ENCODE measurements around the gene RAPH1.
A peak's percentile ranks its signal among the peaks of the same experiment; 100 is the strongest.

The RAPH1 gene

GRCh38 chr2:203535078-203535783, at the start of gene RAPH1:
Gene RAPH1, minus strand, starts transcription at chr2:203535301. Its CDS starts 39,948 bp downstream, at chr2:203495353.
- Histone ChIP-seq H3K9ac (ENCODE audit: low read length) (peak within 1 kb of the TSS; percentile 87), H3K36me3 (ENCODE audit: control insufficient read depth, insufficient read depth, low read length) (no peaks in the 10 kb centered on the region), H3K27me3 (ENCODE audit: control insufficient read depth, insufficient read depth, low read length) (peaks cover 3% of the 10 kb centered on the region; the same call in 1 of the 2 replicates), H3K9me3 (ENCODE audit: control insufficient read depth, insufficient read depth, low read depth, low read length) (peaks cover 3% of the 10 kb centered on the region; the same call in 1 of the 2 replicates), H3K27ac (ENCODE audit: low read depth, low read length) (peak within 1 kb of the TSS; percentile 71; the same call in 1 of the 2 replicates), H3K4me1 (ENCODE audit: control insufficient read depth, insufficient read depth, low read length) (peaks cover 18% of the 10 kb centered on the region), H3K4me3 (ENCODE audit: low read depth, low read length) (peak within 1 kb of the TSS; percentile 95)

DNA sequence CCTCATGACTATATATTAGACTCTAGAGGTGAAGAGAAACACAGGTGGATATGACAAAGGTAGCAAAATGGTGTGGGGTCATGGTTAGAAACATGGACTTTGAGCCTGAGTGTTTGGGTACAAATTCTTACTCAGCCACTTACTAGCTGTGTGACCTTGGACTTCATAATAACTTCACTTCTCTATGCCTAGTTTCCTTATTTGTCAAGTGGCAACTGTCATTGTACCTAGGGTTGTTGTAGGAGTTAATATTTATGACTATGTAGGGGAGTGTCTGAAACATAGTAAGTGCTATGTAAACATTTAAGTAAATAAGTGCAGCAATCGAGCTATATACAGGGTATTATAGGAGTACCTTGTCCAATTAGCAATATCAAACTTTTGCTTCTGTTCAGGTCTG, 49.7 kb upstream of the RAPH1 start:
- Histone ChIP-seq H3K4me1 (ENCODE audit: control insufficient read depth, insufficient read depth, low read length) (peaks cover 21% of the 10 kb centered on the region), H3K36me3 (ENCODE audit: control insufficient read depth, insufficient read depth, low read length) (no peaks in the 10 kb centered on the region), H3K27ac (ENCODE audit: low read depth, low read length) (no peak overlapping the region), H3K9me3 (ENCODE audit: control insufficient read depth, insufficient read depth, low read depth, low read length) (no peaks in the 10 kb centered on the region), H3K27me3 (ENCODE audit: control insufficient read depth, insufficient read depth, low read length) (no peaks in the 10 kb centered on the region), H3K9ac (ENCODE audit: low read length) (no peak overlapping the region), H3K4me3 (ENCODE audit: low read depth, low read length) (no peak overlapping the region)

DNA sequence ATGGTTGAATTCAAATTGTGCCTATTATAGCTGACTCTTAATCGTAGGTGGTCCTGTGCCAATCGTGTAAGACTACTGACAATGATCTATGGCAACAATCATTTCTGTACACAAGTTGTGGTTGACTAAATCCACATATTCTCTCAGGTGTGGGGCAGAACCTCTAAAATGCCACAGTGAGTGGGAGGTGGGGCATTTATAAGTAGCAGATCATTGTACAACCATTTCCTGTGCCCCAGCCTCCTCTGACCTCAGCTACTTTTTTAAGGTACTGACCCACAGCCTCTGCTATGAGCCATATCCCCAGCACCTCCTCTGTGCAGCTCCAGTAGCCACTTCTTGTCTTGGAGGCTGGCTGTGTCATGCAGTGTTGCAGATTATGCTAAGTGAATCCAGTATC, 48.6 kb upstream of the RAPH1 start:
- no peak overlapping the region for H3K4me3 ChIP-seq (ENCODE audit: low read depth, low read length)
- no peaks in the 10 kb centered on the region for H3K27me3 ChIP-seq (ENCODE audit: control insufficient read depth, insufficient read depth, low read length)
- H3K27ac ChIP-seq (ENCODE audit: low read depth, low read length), result no peak overlapping the region
- no peaks in the 10 kb centered on the region for H3K36me3 ChIP-seq (ENCODE audit: control insufficient read depth, insufficient read depth, low read length)
- H3K9me3 ChIP-seq (ENCODE audit: control insufficient read depth, insufficient read depth, low read depth, low read length), result no peaks in the 10 kb centered on the region
- no peak overlapping the region for H3K9ac ChIP-seq (ENCODE audit: low read length)
- H3K4me1 ChIP-seq (ENCODE audit: control insufficient read depth, insufficient read depth, low read length), result peaks cover 22% of the 10 kb centered on the region

DNA sequence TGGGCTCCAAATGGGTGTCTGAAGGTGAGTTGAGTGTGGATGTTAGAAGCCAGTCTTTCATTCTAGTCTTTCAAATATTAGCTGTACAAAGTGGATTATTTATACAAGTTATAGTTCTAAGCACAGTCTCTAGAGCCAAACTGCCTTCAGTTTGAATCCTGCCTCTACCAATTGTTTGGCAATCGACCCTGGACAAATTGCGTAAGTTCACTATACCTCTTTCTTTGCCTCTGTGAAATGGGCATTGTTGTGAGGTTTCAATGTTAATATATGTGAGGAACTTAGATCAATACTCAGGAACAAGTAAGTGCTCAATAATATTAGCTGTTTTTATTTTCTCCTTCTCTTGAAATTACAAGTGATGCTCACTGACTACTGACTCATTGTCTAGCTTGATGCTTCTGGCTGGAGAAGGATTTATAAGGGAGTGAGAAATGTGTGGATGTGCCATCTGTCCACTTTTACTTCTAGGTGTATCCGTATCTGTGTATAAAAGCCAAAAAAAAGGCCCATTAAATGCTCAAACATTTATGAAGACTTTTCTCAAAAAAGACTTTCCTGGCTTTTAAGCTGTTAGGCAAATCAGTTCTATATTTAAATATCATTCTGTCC, 48.1 kb upstream of the RAPH1 start:
- Histone ChIP-seq H3K4me1 (ENCODE audit: control insufficient read depth, insufficient read depth, low read length) (peaks cover 22% of the 10 kb centered on the region), H3K9me3 (ENCODE audit: control insufficient read depth, insufficient read depth, low read depth, low read length) (no peaks in the 10 kb centered on the region), H3K9ac (ENCODE audit: low read length) (no peak overlapping the region), H3K4me3 (ENCODE audit: low read depth, low read length) (no peak overlapping the region), H3K36me3 (ENCODE audit: control insufficient read depth, insufficient read depth, low read length) (no peaks in the 10 kb centered on the region), H3K27me3 (ENCODE audit: control insufficient read depth, insufficient read depth, low read length) (no peaks in the 10 kb centered on the region), H3K27ac (ENCODE audit: low read depth, low read length) (no peak overlapping the region)

- H3K9ac ChIP-seq (ENCODE audit: low read length), result no peak overlapping the region
- H3K4me3 ChIP-seq (ENCODE audit: low read depth, low read length), result no peak overlapping the region
- H3K36me3 ChIP-seq (ENCODE audit: control insufficient read depth, insufficient read depth, low read length), result no peaks in the 10 kb centered on the region
- no peak overlapping the region for H3K27ac ChIP-seq (ENCODE audit: low read depth, low read length)
- no peaks in the 10 kb centered on the region for H3K27me3 ChIP-seq (ENCODE audit: control insufficient read depth, insufficient read depth, low read length)
- H3K4me1 ChIP-seq (ENCODE audit: control insufficient read depth, insufficient read depth, low read length), result peaks cover 22% of the 10 kb centered on the region
- H3K9me3 ChIP-seq (ENCODE audit: control insufficient read depth, insufficient read depth, low read depth, low read length), result no peaks in the 10 kb centered on the region
These were observed 47.4 kb upstream of the RAPH1 start for GRCh38 chr2:203582468-203582867.

DNA sequence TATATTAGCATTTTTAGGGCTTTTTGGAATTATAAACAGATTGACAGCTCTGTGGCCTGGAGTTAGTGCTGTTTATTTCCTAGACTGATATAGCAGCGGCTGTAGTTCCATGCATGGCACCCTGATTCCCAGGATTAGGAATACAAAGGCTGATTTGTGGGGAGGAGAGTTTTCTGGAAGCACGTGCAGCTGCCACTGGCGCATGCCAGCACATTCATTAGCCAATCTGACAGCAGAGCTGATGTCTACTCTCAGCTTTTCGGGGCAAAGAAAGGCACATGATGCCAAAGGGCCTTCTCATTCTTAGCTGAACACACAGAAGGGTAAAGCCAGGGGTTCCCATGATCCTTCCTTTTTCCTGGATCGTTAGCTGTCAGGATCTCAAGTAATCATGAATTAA, 45.7 kb upstream of the RAPH1 start:
- Histone ChIP-seq H3K4me1 (ENCODE audit: control insufficient read depth, insufficient read depth, low read length) (peaks cover 10% of the 10 kb centered on the region), H3K9ac (ENCODE audit: low read length) (no peak overlapping the region), H3K36me3 (ENCODE audit: control insufficient read depth, insufficient read depth, low read length) (no peaks in the 10 kb centered on the region), H3K27ac (ENCODE audit: low read depth, low read length) (no peak overlapping the region), H3K4me3 (ENCODE audit: low read depth, low read length) (no peak overlapping the region), H3K9me3 (ENCODE audit: control insufficient read depth, insufficient read depth, low read depth, low read length) (no peaks in the 10 kb centered on the region), H3K27me3 (ENCODE audit: control insufficient read depth, insufficient read depth, low read length) (no peaks in the 10 kb centered on the region)

DNA sequence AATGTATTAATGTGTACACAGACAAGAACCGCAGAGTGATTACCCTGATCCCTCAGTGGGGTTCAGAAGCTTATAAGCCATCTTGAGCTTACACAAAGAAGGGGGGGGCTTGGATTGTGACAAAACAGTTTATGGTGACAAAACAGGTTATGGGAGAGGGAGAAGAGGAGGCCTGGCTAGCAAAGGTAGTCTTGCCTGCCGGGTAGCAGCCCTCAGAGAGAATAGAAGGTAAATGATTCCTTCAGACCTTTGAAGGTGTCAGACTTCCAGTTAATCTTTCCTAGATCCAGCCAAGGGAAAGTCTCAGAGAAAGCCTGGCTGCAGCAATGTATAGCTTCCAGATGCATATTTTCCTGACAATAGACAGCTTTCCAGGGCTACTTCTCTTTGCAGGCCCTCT, 44.6 kb upstream of the RAPH1 start:
- no peak overlapping the region for H3K4me3 ChIP-seq (ENCODE audit: low read depth, low read length)
- no peaks in the 10 kb centered on the region for H3K36me3 ChIP-seq (ENCODE audit: control insufficient read depth, insufficient read depth, low read length)
- H3K27ac ChIP-seq (ENCODE audit: low read depth, low read length), result no peak overlapping the region
- H3K27me3 ChIP-seq (ENCODE audit: control insufficient read depth, insufficient read depth, low read length), result no peaks in the 10 kb centered on the region
- no peaks in the 10 kb centered on the region for H3K9me3 ChIP-seq (ENCODE audit: control insufficient read depth, insufficient read depth, low read depth, low read length)
- peaks cover 4% of the 10 kb centered on the region; the same call in 1 of the 2 replicates for H3K4me1 ChIP-seq (ENCODE audit: control insufficient read depth, insufficient read depth, low read length)
- no peak overlapping the region for H3K9ac ChIP-seq (ENCODE audit: low read length)

DNA sequence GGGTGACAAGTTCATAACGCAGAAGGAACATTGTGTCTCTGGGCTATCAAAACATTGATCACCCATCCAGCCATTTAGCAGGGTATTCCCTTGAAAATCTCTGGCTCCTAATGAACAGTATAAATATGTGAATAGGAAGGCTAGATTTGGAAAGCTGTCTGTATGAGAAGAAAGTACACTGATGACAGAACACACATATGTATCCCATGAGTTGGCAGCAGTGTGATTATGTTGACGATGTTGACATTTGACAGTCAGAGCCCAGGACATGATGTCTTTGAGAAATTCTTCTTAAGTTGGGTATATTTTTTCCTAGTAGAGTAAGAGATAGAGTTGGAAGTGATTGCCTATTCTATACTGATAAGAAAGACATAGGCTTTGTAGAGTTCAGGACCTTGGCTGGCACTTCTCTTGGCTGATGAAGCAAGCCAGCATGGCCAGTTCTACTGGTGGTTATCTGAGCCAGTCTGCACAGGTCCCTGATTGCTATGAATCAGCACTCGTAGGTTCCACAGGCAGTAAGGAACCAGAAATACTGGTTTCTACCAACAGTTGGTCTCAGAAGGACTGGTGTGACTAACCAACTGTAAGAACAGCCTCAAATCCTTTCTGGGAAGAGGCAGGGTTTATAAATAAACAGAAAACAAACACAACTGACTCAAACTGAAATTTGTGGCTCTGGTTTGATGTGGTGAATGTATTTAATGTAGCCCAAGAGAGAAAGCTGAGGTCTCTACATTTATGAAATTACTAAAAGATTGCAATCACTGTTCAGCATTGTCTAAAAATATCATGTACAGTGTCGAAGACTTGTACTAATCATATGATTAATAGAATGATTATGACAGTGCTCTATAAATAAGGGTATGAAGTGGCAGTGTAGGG, 43.9 kb upstream of the RAPH1 start:
- no peak overlapping the region for H3K9ac ChIP-seq (ENCODE audit: low read length)
- no peaks in the 10 kb centered on the region for H3K9me3 ChIP-seq (ENCODE audit: control insufficient read depth, insufficient read depth, low read depth, low read length)
- H3K27me3 ChIP-seq (ENCODE audit: control insufficient read depth, insufficient read depth, low read length), result no peaks in the 10 kb centered on the region
- peaks cover 4% of the 10 kb centered on the region; the same call in 1 of the 2 replicates for H3K4me1 ChIP-seq (ENCODE audit: control insufficient read depth, insufficient read depth, low read length)
- no peak overlapping the region for H3K27ac ChIP-seq (ENCODE audit: low read depth, low read length)
- H3K4me3 ChIP-seq (ENCODE audit: low read depth, low read length), result no peak overlapping the region
- no peaks in the 10 kb centered on the region for H3K36me3 ChIP-seq (ENCODE audit: control insufficient read depth, insufficient read depth, low read length)

- peaks cover 2% of the 10 kb centered on the region; the same call in 1 of the 2 replicates for H3K4me1 ChIP-seq (ENCODE audit: control insufficient read depth, insufficient read depth, low read length)
- H3K9ac ChIP-seq (ENCODE audit: low read length), result no peak overlapping the region
- no peaks in the 10 kb centered on the region for H3K36me3 ChIP-seq (ENCODE audit: control insufficient read depth, insufficient read depth, low read length)
- no peaks in the 10 kb centered on the region for H3K9me3 ChIP-seq (ENCODE audit: control insufficient read depth, insufficient read depth, low read depth, low read length)
- no peak overlapping the region for H3K4me3 ChIP-seq (ENCODE audit: low read depth, low read length)
- no peaks in the 10 kb centered on the region for H3K27me3 ChIP-seq (ENCODE audit: control insufficient read depth, insufficient read depth, low read length)
- H3K27ac ChIP-seq (ENCODE audit: low read depth, low read length), result no peak overlapping the region
These were observed 39.7 kb upstream of the RAPH1 start for GRCh38 chr2:203574824-203575223.

DNA sequence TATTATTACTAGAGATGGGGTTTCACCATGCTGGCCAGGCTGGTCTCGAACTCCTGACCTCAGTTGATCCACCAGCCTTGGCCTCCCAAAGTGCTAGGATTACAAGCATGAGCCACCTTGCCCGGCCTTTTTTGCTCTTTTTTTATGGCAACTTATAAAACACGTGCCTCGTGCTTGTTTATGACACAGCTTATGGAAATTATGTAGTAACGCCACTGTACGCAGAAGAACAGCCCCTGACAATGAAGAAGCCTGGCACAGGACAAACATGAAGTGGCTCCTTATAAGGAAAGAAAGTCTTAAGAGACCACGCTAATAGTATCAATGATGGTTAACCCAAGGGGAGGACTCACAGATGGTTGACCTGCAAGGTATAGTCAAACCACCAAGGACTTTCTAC, 37.2 kb upstream of the RAPH1 start:
- H3K4me1 ChIP-seq (ENCODE audit: control insufficient read depth, insufficient read depth, low read length), result no peaks in the 10 kb centered on the region
- no peaks in the 10 kb centered on the region for H3K9me3 ChIP-seq (ENCODE audit: control insufficient read depth, insufficient read depth, low read depth, low read length)
- H3K4me3 ChIP-seq (ENCODE audit: low read depth, low read length), result no peak overlapping the region
- H3K27ac ChIP-seq (ENCODE audit: low read depth, low read length), result no peak overlapping the region
- no peaks in the 10 kb centered on the region for H3K36me3 ChIP-seq (ENCODE audit: control insufficient read depth, insufficient read depth, low read length)
- H3K9ac ChIP-seq (ENCODE audit: low read length), result no peak overlapping the region
- no peaks in the 10 kb centered on the region for H3K27me3 ChIP-seq (ENCODE audit: control insufficient read depth, insufficient read depth, low read length)
